NCI-H2227 treated with DMSO at 0.1 percent for 48 hours (cell line): Measurements from ENCODE around the gene CDYL2.
A peak's percentile ranks its signal among the peaks of the same experiment; 100 is the strongest.

Experiments
- DNase-seq: peaks from one replicate; lab custom pipeline; 2025; lab: John Stamatoyannopoulos, UW

Gene CDYL2

DNA sequence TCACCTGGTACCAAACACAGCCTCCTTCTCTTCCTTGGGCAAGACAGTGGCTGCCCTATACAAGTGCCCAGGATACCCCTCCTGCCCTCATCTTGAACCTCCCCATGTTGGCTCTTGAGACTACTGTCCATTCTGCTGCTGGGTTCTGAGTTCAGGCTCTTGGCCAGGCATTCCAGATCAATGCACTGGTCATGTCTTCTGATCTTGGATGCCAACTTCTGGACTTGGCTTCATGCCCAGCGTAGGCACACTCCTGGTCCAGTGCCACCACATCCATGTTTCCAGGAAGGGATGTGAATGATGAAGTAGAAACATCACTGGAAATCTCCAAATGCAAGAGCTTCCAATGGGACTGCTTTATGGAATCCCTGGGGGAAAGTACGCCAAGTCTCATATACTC, 212.1 kb downstream of the CDYL2 start:
- DNase-seq, result no peak

DNA sequence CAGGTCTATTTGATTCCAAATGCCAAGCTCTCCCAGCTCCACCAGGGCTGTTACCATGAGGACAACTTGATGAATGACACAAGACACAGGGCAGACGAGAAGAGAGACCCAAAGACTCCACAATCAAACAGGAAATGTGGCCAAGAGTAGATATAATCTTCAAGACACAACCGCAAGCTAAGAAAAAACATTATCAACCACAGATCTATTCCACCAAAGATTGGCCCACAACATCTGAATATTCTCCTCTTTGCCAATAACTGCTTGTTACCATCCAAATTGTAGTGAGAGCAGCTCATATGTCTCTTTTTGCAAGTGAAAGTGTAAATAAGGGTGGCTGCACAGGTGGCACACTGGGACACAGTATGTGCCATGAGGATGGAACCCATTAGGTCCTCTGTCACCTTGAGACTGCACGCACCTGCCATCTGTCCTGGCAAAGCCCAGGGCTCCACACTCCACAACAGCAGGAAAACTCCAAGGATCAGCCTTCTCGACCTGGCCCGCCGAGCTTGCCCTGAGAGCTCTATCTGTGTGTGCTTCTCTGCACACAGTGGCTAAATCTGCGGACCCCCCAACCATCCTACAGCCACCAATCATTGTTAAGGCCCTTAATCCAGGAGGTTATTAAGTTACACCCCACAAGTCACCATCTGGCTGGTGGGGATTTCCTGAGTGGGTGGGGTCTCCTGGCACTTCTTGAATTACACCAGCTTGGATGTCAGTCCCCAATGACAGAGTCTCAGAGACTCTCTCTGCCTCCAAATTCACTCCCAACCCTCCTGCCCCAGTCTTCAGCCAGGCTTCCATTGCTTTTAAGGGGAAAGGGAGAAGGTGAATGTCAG, 213.1 kb downstream of the CDYL2 start:
- DNase-seq, result no peak

DNA sequence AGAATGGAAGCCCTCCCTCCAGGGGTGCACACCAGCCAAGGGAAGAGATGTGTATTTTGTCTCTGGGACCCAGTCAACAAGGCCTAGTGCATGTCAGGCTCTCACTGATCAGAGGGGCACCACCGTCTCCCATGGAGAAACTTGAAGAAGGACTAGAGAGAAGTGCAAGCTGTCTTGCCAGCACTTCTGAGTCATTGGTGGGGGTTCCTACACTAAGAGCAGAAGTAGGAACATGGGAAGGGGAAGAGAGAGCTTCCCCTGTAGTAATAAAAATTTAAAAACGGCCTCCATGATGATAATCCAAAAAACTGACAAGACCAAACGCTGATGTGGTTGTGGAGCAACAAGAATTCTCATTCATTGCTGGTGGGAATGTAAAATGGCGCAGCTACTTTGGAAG, 217.3 kb downstream of the CDYL2 start:
- DNase-seq, result no peak

DNA sequence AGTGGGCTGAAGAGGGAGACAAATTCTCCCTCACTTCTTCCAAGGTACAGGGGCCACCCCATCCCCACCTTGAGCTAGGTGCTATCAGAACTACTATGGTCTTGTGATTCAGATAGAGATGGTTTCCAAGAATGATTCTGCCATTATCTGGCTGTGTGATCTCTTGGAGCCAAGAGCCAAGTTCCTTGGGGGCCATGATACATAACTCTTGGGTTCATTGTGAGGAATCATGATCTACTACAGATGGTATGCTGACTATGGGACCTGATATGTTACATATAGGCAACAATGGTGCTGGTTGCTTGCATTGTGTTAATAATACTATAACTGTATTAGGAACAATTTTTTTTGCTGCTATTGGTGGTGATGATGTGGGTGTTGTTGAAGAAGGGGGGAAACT, 217.9 kb downstream of the CDYL2 start:
- DNase-seq, result no peak

DNA sequence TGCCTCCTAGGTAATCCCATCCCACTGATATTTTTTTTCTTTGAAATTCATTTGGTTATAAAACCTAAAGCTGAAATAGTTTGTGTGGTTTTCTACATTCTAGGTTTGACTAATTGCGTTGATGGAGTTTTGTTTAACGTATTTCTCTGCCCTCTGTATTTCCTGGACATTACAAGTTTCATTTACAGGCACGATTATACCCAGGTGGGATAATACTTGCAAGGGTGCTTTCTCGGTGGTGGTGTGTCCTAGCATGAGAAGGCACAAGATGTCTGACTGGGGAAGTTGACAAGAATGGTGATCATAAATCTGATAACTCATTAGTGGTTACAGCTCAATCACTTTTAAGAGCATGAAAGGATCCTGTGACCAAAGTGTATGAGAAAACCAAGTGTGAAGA, 218.6 kb downstream of the CDYL2 start:
- DNase-seq, result no peak

DNA sequence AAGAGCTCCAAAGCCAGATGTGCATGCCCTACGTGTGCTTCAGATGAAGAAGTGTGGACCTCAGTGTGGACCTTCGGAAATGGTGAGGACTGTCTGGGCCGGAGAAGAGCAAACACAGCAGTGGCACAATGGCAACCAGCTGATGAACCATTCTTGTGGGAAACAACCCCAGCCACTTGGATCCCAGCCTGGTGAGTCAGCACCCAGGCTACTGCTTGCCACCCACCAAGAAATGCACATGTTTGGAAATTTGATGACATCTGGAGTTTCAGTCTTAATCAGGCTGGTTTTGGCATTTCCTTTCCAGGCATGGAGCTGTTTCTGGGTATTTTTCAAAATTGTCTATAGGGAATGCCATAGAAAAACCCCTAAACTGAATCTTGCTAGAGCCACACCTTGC, 220.9 kb downstream of the CDYL2 start:
- no peak for DNase-seq

DNA sequence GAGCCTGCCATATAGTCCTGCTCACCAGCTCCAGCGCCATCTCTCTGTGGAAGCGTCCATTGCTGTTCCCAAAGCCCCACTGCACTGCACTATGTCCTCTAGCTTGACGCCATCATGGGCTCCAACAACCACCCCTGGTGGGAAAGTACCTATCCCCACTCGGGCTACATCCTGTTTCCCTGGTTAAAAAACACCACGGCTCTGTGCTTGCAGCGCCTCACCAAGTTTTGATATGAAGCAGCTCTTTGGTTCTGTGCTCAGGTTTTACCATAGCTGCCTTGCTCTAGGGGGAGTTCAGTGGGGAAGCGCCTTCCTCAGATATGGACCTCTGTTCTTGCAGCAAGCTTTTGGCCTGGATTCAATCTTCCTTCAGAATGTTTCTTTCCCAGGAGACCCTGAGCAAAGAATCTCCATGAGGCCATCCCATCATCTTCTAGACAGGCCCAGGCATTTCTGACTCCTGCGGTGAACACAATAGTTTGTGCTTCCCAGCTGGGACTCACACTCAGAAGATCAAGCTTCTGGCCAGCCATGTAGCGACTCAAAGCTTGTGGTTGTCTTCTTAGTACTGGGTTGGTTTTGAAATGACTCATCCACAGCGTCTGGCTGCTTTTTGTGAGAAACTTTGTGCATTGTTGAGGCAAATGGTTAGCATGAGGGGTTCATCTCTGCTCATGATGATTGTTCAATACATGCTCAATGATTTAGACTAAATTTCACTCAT, 224.1 kb downstream of the CDYL2 start:
- DNase-seq, result no peak

DNA sequence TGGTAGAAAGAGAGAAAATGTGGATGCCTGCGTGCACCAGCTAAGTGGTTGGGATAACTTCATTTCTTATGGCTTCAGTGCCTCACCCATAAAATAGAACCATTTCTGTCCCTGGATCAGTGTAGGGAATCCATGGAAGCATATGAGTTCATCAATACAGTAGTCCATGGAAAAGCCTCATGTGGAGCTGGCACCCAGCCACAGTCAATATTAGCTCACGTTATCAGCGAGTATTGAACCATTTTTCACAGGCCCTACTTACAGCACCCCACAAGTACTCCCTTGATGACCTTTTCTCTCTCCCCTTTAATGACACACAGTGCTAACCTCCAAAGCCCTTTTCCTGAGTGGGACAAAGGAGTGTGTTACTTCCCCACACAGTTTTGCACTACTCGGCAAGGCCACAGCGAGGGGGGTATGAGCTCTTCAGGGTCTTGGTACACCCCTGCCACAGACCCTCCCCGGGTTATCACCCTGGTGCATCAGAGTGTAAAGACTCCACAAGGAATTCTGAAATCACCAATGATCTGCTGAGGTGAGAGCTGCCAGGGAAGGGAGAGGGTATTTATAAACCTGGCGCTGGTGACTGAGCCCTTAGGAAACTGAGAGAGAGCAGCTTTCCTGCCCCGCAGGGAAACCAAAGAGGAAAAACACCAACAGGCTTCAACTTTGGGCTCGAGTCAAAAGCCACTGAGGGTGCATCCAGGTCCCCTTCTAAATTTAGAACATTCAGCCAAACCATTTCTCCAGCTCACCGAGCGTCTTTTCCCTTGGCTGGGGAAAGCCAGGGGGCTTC, 226.7 kb downstream of the CDYL2 start:
- DNase-seq, result no peak

DNA sequence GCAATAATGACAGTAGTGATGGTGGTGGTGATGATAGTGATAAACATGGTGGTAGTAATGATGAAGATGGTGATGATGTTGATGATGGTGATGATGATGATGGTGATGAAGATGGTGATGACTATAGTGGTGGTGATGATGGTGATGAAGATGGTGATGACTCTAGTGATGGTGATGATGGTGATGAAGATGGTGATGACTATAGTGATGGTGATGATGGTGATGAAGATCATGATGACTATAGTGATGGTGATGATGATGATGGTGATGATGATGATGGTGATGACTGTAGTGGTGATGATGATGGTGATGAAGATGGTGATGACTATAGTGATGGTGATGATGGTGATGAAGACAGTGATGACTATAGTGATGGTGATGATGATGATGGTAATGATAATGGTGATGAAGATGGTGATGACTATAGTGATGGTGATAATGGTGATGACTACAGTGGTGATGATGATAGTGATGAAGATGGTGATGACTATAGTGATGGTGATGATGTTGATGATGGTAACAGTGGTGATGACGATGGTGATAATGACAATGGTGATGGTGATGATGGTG, 228.0 kb downstream of the CDYL2 start:
- no peak for DNase-seq

DNA sequence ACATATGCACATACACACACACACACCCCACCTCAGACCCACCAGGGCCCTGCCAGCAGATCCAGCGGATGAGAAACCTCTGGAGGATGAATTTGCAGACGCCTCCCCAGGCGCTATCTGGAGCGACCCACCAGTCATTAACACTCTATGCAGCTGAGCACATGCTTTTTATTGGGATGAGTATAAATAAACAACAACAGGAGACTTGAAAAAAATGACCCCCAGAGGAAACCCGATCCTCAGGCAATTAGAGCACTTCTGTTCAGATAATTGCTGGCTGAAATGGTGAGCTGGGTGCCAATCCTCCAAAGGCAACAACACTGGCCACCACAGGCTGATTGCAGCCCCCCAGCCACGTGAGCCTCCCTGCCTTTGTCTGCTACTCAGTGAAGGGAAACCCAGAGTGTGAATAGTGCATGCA, 230.7 kb downstream of the CDYL2 start:
- peak; percentile 69 for DNase-seq

DNA sequence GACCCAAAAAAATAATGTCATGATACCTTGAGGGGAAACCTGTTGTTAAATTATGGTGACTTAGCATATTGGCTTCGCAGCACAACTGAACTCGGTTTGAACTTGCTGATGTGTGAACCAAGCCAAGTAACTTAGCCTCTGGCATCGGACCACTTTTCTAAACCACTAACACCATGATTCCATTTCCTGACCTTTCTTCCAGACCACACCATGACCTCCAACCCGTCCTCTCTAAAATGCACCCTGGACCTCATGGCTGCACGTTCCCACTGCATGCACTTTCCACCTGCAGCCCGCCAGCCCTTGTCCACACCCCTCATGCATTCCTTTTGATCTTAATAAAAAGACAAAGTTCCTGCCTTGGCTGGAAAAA, 234.3 kb downstream of the CDYL2 start:
- no peak for DNase-seq

DNA sequence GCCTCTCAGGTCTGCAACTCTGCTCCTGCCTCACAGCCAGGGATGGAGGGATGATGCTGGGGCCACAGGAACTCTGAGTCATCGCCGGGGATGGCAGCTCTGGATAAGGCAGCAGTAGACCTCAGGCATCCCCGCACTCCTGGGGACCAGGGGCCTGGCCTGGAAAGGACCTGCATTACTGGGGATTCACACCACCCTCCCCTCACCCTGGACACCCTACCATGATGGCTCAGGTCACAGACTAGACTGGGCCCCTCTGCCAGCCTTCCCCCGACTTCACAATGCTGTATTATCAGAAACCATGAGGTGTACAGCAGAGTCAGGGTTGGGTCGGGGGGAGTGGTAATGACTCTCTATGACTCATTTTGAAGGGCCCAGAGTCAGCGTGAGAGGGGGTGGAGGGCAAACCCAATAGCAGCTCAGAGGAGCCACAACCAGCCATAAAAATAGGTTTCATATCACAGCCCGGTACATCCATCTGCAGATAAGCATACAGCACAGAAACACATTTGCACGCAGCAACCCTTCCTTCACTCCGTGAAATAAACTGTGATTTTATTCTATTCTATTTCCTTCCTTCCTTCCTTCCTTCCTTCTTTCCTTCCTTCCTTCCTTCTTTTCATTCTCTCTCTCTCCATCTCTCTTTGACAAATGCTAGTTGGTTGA, 234.8 kb downstream of the CDYL2 start:
- peak; percentile 3 for DNase-seq

DNA sequence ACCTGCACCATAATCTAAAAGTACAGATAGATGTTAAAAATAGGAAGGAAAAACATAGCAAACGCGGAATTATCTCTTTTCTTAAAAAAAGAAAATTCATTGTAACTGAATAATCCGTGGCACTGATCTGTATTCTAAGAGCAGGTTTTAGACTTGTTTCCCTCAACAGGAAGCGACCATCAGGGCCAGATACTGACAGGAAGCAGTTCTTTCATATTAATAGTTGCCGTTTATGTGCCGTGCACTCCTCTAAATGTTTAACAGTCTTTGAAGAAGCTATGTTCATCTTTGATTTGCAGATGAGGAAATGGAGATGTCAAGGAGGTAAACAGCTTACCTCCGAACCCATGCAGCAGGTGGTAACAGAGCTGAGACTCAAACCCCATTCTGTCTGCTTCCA, 240.0 kb downstream of the CDYL2 start:
- DNase-seq, result no peak

DNA sequence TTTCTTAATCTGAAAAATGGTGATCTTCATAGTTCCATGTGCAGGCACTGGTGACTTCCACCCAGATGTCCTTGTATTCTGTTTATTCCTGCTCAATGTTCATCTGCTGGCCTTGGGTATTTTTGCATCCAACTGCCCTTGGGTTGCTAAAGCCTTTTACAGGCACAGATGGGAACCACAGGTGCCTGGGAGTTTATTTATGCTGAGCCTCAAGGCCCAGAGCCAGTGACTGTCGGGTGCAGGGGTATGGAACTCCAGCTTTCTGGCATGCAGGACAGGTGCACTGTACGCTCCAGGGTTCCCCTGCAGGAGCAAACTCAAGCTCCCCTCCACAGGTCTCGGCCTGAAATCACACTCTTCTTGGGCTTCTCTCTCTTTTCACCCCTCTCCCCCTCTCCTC, 241.3 kb downstream of the CDYL2 start:
- DNase-seq, result no peak

DNA sequence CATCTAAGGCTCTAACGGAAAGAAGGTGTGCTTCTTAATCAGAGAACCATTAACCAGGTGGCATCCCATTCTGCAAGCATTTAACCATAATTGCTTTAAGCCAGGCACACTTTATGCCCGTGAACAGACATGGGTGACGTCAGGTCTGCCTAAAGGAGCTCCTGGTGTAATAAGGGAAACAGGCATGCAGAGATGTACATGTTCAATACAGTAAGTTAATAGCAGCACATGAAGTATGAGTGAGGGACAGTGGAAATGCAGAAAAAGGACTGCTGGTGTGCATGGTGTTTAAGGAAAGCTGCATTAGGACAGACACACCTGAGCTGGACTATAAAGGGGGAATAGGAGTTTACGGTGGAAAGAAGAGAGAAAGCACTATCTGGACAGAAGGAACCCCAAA, 245.0 kb downstream of the CDYL2 start:
- no peak for DNase-seq

DNA sequence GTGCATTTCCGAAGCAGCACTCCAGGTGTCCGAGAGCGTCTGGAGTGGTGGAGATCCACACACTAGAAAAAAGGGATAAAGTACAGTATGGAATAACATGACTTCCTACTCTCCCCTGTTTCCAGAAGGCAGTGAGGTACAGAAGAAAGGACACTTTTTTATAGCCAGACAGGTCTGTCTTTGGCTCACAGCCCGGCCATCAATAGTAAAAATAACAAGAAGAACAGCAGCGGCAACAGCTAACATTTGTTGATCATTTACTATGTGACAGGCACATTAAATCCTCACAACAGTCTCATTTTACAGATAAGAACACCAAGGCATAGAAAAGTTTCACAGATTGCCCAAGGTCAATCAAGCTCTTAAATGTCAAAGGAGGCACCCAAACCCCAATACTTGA, 247.4 kb downstream of the CDYL2 start:
- no peak for DNase-seq

DNA sequence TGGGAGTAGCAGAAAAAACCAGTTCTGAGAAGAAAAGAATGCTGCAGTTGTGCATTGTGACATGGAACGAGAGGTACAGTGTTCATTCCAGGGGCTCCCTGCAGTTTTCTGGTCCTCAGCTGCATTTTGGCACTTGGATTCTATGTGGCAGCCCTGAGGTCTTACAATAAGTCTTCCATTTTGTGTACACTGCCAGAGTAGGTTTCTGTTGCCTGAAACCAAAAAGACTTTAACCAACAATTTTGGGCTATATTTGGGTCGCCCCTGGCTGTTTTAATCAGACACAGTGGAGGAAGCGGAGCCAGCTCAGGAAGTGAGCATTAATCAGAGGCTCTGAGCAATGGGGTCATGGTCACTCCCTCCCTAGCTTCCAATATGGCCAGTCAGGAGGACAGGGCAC, 247.9 kb downstream of the CDYL2 start:
- DNase-seq, result no peak

DNA sequence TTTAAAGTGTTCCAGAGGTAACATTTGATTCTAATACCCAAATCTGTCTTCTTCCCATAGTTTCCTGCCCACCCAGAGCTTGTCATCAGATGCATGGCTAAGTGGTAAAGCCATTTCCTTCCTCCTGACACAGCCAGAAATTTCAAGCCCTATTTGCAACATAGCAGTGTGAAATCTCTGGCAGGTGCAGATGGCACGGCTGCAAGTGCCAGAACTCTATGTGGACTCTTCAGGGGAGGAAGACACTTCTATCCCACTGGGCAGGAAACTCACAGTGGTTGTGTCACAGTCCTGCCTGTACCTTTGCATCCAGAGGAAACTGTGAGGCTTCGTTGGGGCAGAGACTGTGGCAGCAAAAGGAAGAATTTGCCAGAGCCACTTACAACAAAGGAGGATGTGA, 250.4 kb downstream of the CDYL2 start:
- DNase-seq, result no peak

DNA sequence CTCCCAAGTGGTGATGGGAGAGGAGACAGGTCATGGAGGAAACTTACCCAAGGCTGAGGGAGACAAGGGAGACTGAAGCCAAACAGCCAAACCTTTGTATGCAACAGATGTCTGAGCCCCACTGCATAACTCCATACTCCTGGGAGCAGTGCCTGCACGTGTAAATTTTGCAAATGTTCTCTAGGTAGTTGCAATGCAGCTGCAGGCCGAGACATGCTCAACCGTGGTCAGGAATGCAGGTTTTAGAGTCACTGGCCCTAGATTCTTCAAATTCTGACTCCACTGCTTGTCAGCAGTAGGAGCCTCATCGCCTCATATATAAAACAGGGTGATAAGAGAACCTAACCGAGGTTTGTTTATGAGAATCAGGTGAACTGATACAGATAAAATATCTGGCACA, 252.1 kb downstream of the CDYL2 start:
- no peak for DNase-seq
